Effector memory CD4-positive, alpha-beta T cell (primary cell): ENCODE measurements around the gene BHLHA9.
A peak's percentile ranks its signal among the peaks of the same experiment; 100 is the strongest.
"Not testable (repeated sequence)": the region's sequence is repeated elsewhere in the genome, so short reads cannot be mapped to it uniquely, and the experiment has no call there.

Experiments used
- DNase-seq, 3 donors: peaks; one replicate each; pipeline ENCODE4 v3.0.0-alpha.2; 2020
- H3K27ac ChIP-seq: 2 replicates; pipeline ENCODE4 v1.7.0; 2013; ENCODE audit warnings: mild to moderate bottlenecking, low read length, moderate library complexity; ENCODE audit not compliant: insufficient read depth, poor library complexity, severe bottlenecking
- H3K27me3 ChIP-seq: replicated peaks from 2 replicates; pipeline ENCODE4 v1.7.0; 2013; ENCODE audit warnings: mild to moderate bottlenecking, low read length; ENCODE audit not compliant: insufficient read depth, control insufficient read depth, poor library complexity, severe bottlenecking
- H3K36me3 ChIP-seq: 2 replicates; pipeline ENCODE4 v1.7.0; 2013; ENCODE audit warnings: mild to moderate bottlenecking, low read length, moderate library complexity; ENCODE audit not compliant: control insufficient read depth, insufficient read depth
- H3K4me1 ChIP-seq: 2 replicates; pipeline ENCODE4 v1.7.0; 2013; ENCODE audit warnings: low read length, mild to moderate bottlenecking; ENCODE audit not compliant: control insufficient read depth, insufficient read depth, poor library complexity, severe bottlenecking
- H3K4me3 ChIP-seq: 2 replicates; pipeline ENCODE4 v1.7.0; 2013; ENCODE audit warnings: low read length, low read depth, mild to moderate bottlenecking; ENCODE audit not compliant: insufficient read depth, poor library complexity, severe bottlenecking
- H3K9me3 ChIP-seq: 2 replicates; pipeline ENCODE4 v1.7.0; 2013; ENCODE audit warnings: mild to moderate bottlenecking, low read length, moderate library complexity; ENCODE audit not compliant: control insufficient read depth

The BHLHA9 gene

DNA sequence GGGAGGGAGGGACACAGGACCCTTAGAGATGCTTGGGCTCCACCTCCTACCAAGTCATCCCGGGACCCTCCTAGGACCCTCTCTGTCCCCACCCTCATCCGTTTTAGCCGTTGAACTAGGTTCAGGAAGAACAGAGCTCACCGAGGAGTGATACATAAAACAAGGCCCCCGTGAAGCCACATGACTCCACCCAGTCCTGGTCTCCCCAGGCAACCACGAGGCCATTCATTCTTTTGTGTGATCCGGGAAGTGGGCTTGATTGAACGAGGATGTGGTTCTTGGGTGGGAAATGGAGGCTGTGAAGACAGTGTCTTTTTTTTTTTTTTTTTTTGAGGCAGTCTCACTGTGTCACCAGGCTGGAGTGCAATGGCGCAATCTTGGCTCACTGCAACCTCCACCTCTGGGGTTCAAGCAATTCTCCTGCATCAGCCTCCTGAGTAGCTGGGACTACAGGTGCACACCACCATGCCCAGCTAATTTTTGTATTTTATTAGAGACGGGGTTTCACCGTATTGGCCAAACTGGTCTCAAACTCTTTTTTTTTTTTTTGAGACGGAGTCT, 24.0 kb downstream of the BHLHA9 start:
- Histone ChIP-seq H3K36me3 (no peaks in the 10 kb centered on the region), H3K4me1 (peaks cover 43% of the 10 kb centered on the region), H3K27me3 (no peaks in the 10 kb centered on the region), H3K27ac (peak overlapping the region; percentile 59), H3K9me3 (no peaks in the 10 kb centered on the region), H3K4me3 (no peak overlapping the region)
- peak; percentile 77 to 82 (median 82) for DNase-seq

DNA sequence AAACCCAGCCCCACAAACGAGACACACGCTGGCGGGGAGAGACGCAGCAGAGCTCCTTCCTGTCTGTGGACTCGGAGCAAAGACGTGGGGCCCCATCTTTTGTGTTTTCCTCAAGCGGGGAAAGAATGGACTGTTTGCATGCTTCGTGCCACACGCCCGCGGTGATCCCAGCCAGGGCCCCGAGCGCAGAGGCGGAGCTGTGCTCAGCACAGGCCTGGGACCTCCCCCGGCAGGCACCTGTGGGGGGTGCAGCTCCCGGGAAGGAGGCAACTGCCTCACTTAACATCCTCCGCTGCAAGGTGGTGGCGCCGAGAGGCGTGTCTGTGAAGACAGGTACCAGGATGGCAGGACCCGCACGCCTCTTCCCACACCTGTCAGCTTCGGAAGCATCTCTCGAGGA, 28.4 kb downstream of the BHLHA9 start:
- no peak overlapping the region for H3K27ac ChIP-seq
- no peaks in the 10 kb centered on the region for H3K9me3 ChIP-seq
- H3K4me1 ChIP-seq, result peaks cover 44% of the 10 kb centered on the region
- DNase-seq, result peak in 1 of 3 donors; percentile 18
- peak overlapping the region; percentile 30 for H3K4me3 ChIP-seq
- no peaks in the 10 kb centered on the region for H3K27me3 ChIP-seq
- no peaks in the 10 kb centered on the region for H3K36me3 ChIP-seq

- H3K27me3 ChIP-seq, result no peaks in the 10 kb centered on the region
- H3K36me3 ChIP-seq, result no peaks in the 10 kb centered on the region
- H3K27ac ChIP-seq, result no peak overlapping the region
- DNase-seq, result no peak
- H3K4me1 ChIP-seq, result peaks cover 34% of the 10 kb centered on the region
- H3K4me3 ChIP-seq, result no peak overlapping the region
- H3K9me3 ChIP-seq, result no peaks in the 10 kb centered on the region
These were observed 29.5 kb downstream of the BHLHA9 start for GRCh38 chr17:1299552-1300370.

DNA sequence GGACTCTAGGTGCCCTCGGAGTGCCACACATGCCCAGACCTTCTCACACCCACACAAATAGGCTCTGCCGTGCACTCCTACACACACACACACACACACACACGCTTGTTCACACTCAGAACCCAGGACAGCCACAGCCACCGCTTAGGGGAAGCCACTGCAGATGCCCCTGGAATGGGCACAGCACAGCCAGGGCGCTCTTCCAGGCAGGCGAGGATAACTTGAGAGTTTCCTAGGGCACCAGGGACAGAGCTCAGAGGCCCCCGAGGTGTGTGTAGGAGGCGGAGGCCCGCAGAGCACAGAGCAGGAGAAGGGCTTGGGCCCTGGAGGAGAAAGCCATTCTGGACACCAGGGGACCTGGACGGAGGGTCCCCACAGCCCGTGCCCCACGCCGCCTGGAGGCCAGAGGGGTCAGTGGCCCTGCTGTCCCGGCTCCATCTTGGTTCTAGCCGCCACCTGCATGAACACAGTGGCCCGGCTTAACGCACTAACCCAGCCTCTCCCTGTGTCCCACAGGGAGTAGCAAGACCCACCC, 30.2 kb downstream of the BHLHA9 start:
- H3K4me3 ChIP-seq, result no peak overlapping the region
- H3K27ac ChIP-seq, result no peak overlapping the region
- H3K4me1 ChIP-seq, result peaks cover 27% of the 10 kb centered on the region
- DNase-seq, result no peak
- no peaks in the 10 kb centered on the region for H3K27me3 ChIP-seq
- H3K36me3 ChIP-seq, result no peaks in the 10 kb centered on the region
- no peaks in the 10 kb centered on the region for H3K9me3 ChIP-seq

GRCh38 chr17:1301546-1301945, 31.3 kb downstream of the BHLHA9 start:
- Histone ChIP-seq H3K4me3 (no peak overlapping the region), H3K36me3 (no peaks in the 10 kb centered on the region), H3K27me3 (no peaks in the 10 kb centered on the region), H3K27ac (no peak overlapping the region), H3K4me1 (peaks cover 17% of the 10 kb centered on the region), H3K9me3 (no peaks in the 10 kb centered on the region)
- no peak for DNase-seq

DNA sequence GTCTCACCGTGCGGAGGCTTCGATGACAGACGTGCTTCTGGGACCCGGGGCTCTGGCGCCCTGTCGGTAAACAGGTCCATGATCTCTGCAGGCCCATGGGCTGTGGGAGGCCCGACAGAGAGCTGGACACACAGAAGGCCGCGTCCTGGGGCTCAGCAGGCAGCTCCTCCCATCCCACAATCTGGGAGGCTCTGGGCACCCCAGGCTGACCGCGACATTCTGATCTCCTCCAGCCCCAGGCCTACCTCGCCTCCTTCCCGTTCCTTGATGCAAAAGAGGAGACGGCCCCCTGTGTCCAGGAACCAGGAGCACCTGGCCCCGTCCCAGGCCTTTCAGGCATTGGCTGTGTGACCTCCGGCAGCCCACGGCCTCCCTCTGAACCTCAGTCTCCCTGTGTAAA, 32.5 kb downstream of the BHLHA9 start:
- no peak for DNase-seq
- H3K27ac ChIP-seq, result no peak overlapping the region
- no peaks in the 10 kb centered on the region for H3K27me3 ChIP-seq
- H3K4me1 ChIP-seq, result peaks cover 17% of the 10 kb centered on the region
- H3K36me3 ChIP-seq, result no peaks in the 10 kb centered on the region
- no peaks in the 10 kb centered on the region for H3K9me3 ChIP-seq
- H3K4me3 ChIP-seq, result no peak overlapping the region

GRCh38 chr17:1304522-1304921, 34.3 kb downstream of the BHLHA9 start:
- no peaks in the 10 kb centered on the region for H3K36me3 ChIP-seq
- H3K27me3 ChIP-seq, result no peaks in the 10 kb centered on the region

GRCh38 chr17:1304962-1305563, 34.8 kb downstream of the BHLHA9 start:
- no peaks in the 10 kb centered on the region for H3K36me3 ChIP-seq
- no peak for DNase-seq
- H3K4me1 ChIP-seq, result no peaks in the 10 kb centered on the region
- H3K4me3 ChIP-seq, result no peak overlapping the region
- no peak overlapping the region for H3K27ac ChIP-seq
- no peaks in the 10 kb centered on the region for H3K9me3 ChIP-seq
- no peaks in the 10 kb centered on the region for H3K27me3 ChIP-seq

More at GRCh38 chr17:1304522-1304921, 34.3 kb downstream of the BHLHA9 start:
- Histone ChIP-seq H3K4me1 (peaks cover 3% of the 10 kb centered on the region), H3K9me3 (no peaks in the 10 kb centered on the region), H3K4me3 (no peak overlapping the region), H3K27ac (no peak overlapping the region)
- no peak for DNase-seq

DNA sequence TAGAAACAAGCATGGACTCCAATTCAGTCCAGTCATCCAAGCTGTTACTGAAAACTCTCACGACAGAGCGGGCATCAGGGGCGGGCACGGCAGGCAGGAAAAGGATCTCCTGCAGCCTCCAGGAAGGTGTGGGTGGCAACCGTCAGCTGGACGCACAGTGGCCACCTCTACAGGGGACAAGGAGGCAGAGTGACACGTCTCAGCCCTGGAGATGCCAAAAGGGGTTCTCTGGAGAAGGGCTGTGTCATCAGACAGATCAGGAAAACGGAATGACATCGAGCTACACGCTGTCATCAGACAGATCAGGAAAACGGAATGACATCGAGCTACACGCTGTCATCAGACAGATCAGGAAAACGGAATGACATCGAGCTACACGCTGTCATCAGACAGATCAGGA, 37.6 kb downstream of the BHLHA9 start:
- not testable (repeated sequence) for H3K36me3 ChIP-seq, H3K27me3 ChIP-seq, H3K27ac ChIP-seq, DNase-seq, H3K4me3 ChIP-seq, H3K9me3 ChIP-seq, H3K4me1 ChIP-seq
